ENCODE results near the gene GORAB.

GORAB gene

GRCh38 chr1:170594066-170594626 is 62.2 kb downstream of the GORAB start:
- Histone ChIP-seq H3K9me3 (replicated peaks; ENCODE audit: low read length) (no peaks in the 10 kb centered on the region), H3K4me2 (ENCODE audit: low read length) (no peak overlapping the region), H3K36me3 (ENCODE audit: insufficient read depth, low read length) (no peaks in the 10 kb centered on the region), H3K4me3 (ENCODE audit: low read length) (no peak overlapping the region), H3K27me3 (ENCODE audit: control insufficient read depth, insufficient read depth, low read length) (no peaks in the 10 kb centered on the region), H3K4me1 (ENCODE audit: control insufficient read depth, insufficient read depth, low read length) (peaks cover 14% of the 10 kb centered on the region), H3K9ac (ENCODE audit: low read depth, low read length) (no peak overlapping the region)

DNA sequence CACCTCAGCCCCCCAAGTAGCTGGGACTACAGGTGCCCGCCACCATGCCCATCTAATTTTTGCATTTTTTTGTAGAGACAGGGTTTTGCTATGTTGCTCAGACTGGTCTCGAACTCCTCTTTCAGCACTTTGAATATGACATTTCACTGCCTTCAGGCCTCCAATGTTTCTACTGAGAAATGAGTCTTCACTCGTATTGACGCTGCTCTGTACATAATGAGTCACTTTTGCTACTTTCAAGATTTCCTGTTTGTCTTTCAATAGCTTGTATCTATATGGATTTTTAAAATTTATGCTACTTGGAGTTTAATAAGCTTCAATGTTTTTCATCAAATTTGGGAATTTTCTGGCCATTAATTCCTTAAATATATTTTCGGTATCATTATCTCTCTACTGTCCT is 64.7 kb downstream of the GORAB start:
- H3K36me3 ChIP-seq (ENCODE audit: insufficient read depth, low read length) = no peaks in the 10 kb centered on the region
- H3K9me3 ChIP-seq (replicated peaks; ENCODE audit: low read length) = no peaks in the 10 kb centered on the region
- H3K4me1 ChIP-seq (ENCODE audit: control insufficient read depth, insufficient read depth, low read length) = peaks cover 14% of the 10 kb centered on the region
- H3K4me3 ChIP-seq (ENCODE audit: low read length) = no peak overlapping the region
- H3K9ac ChIP-seq (ENCODE audit: low read depth, low read length) = no peak overlapping the region
- H3K27me3 ChIP-seq (ENCODE audit: control insufficient read depth, insufficient read depth, low read length) = no peaks in the 10 kb centered on the region
- no peak overlapping the region for H3K4me2 ChIP-seq (ENCODE audit: low read length)

DNA sequence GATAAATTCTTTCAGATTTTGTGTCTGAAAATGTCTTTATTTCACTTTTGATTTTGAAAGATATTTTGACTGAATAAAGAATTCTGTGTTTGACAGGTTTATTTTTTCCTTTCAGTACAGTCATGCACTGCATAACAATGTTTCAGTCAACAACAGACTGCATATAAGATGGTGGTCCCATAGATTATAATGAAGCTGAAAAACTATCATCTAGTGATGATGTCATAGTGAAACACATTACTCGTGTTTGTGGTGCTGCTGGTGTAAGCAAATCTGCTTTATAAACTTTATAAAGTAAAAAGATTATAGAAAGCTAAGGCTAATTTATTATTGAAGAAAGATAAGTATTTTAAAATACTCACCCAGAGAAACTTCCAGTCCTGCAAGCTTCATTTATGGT is 66.7 kb downstream of the GORAB start:
- Histone ChIP-seq H3K36me3 (ENCODE audit: insufficient read depth, low read length) (no peaks in the 10 kb centered on the region), H3K4me1 (ENCODE audit: control insufficient read depth, insufficient read depth, low read length) (peaks cover 2% of the 10 kb centered on the region), H3K9ac (ENCODE audit: low read depth, low read length) (no peak overlapping the region)

DNA sequence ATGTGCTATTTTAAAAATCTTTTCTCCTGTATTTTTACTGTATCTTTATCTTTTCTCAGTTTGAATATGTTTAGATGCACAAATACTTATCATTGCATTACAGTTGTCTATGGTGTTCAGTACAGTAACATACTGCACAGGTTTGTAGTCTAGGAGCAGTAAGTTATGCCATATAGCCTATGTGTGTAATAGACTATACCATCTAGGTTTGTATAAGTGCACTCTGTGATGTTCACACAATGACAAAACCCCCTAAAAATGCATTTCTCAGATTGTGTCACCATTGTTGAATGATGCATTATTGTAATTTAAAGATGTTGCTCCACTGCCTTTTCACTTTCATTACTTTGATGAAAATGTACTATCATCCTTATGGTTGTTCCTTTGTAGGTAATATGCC is 67.1 kb downstream of the GORAB start:
- Histone ChIP-seq H3K27me3 (ENCODE audit: control insufficient read depth, insufficient read depth, low read length) (no peaks in the 10 kb centered on the region), H3K9ac (ENCODE audit: low read depth, low read length) (no peak overlapping the region), H3K4me3 (ENCODE audit: low read length) (no peak overlapping the region), H3K9me3 (replicated peaks; ENCODE audit: low read length) (no peaks in the 10 kb centered on the region), H3K4me1 (ENCODE audit: control insufficient read depth, insufficient read depth, low read length) (no peaks in the 10 kb centered on the region), H3K36me3 (ENCODE audit: insufficient read depth, low read length) (no peaks in the 10 kb centered on the region), H3K4me2 (ENCODE audit: low read length) (no peak overlapping the region)

More for the DNA sequence above, 66.7 kb downstream of the GORAB start:
- H3K27me3 ChIP-seq (ENCODE audit: control insufficient read depth, insufficient read depth, low read length) = no peaks in the 10 kb centered on the region
- H3K4me3 ChIP-seq (ENCODE audit: low read length) = no peak overlapping the region
- H3K4me2 ChIP-seq (ENCODE audit: low read length) = no peak overlapping the region
- no peaks in the 10 kb centered on the region for H3K9me3 ChIP-seq (replicated peaks; ENCODE audit: low read length)

DNA sequence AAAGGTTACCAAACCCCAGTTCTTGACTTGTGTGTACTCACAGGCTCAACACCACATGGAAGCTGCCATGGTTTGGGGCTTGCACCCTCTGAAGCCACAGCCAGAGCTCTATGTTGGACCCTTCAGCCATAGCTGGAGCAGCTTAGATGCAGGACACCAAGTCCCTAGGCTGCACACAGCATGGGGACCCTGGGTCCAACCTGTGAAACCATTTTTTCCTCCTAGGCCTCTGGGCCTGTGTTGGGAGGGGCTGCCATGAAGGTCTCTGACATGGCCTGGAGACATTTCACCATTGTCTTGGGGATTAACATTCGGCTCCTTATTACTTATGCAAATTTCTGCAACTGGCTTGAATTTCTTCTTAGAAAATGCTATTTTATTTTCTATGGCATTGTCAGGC is 69.9 kb downstream of the GORAB start:
- H3K4me3 ChIP-seq (ENCODE audit: low read length) = no peak overlapping the region
- H3K27me3 ChIP-seq (ENCODE audit: control insufficient read depth, insufficient read depth, low read length) = no peaks in the 10 kb centered on the region
- no peak overlapping the region for H3K4me2 ChIP-seq (ENCODE audit: low read length)
- H3K4me1 ChIP-seq (ENCODE audit: control insufficient read depth, insufficient read depth, low read length) = no peaks in the 10 kb centered on the region
- H3K9ac ChIP-seq (ENCODE audit: low read depth, low read length) = no peak overlapping the region
- H3K9me3 ChIP-seq (replicated peaks; ENCODE audit: low read length) = no peaks in the 10 kb centered on the region
- H3K36me3 ChIP-seq (ENCODE audit: insufficient read depth, low read length) = no peaks in the 10 kb centered on the region
